HCT116 (cell line): ENCODE measurements around the gene KRT28. TPM values are rescaled to one million over a fixed set of nuclear protein-coding genes. Genes with fewer than 3 reads are reported as not detected.

Source experiments
- CBX3 ChIP-seq: IDR thresholded peaks from 2 replicates; pipeline ENCODE4 v1.6.1; 2012; ENCODE audit warnings: low read depth
- CEBPB ChIP-seq: IDR thresholded peaks from 2 replicates; pipeline ENCODE4 v1.6.1; 2012; ENCODE audit warnings: low read depth
- EGR1 ChIP-seq: IDR thresholded peaks from 2 replicates; pipeline ENCODE4 v1.6.1; 2012; ENCODE audit warnings: low read depth
- ELF1 ChIP-seq: IDR thresholded peaks from 2 replicates; pipeline ENCODE4 v1.6.1; 2012; ENCODE audit warnings: low read depth, borderline replicate concordance
- EZH2 ChIP-seq: fragments of 200-600 bp; sonication (generic); IDR thresholded peaks from 2 replicates; pipeline ENCODE4 v1.6.1; 2017; ENCODE audit warnings: antibody characterized with exemption, mixed run types
- EZH2phosphoT487 ChIP-seq: fragments of 200-600 bp; IDR thresholded peaks from 2 replicates; pipeline ENCODE4 v1.6.1; 2018; ENCODE audit warnings: antibody characterized with exemption, borderline replicate concordance
- FOSL1 ChIP-seq: IDR thresholded peaks from 2 replicates; pipeline ENCODE4 v1.6.1; 2012; ENCODE audit warnings: low read depth
- JUND ChIP-seq: IDR thresholded peaks from 2 replicates; pipeline ENCODE4 v1.6.1; 2012
- POLR2AphosphoS5 ChIP-seq: IDR thresholded peaks from 2 replicates; pipeline ENCODE4 v1.6.1; 2011; ENCODE audit warnings: mild to moderate bottlenecking, low read depth, low read length, moderate library complexity
- RAD21 ChIP-seq: IDR thresholded peaks from 2 replicates; pipeline ENCODE4 v1.6.1; 2012; ENCODE audit warnings: low read depth, mild to moderate bottlenecking
- SIN3A ChIP-seq: IDR thresholded peaks from 2 replicates; pipeline ENCODE4 v1.6.1; 2012; ENCODE audit warnings: low read depth
- SP1 ChIP-seq: IDR thresholded peaks from 2 replicates; pipeline ENCODE4 v1.6.1; 2012; ENCODE audit warnings: low read depth
- SRF ChIP-seq: IDR thresholded peaks from 2 replicates; pipeline ENCODE4 v1.6.1; 2012; ENCODE audit warnings: low read depth
- TCF7L2 ChIP-seq: IDR thresholded peaks from 2 replicates; pipeline ENCODE4 v1.7.0; 2011; ENCODE audit warnings: borderline replicate concordance, inconsistent platforms; ENCODE audit not compliant: insufficient read depth, insufficient read length; ENCODE audit errors: extremely low read depth
- YY1 ChIP-seq: IDR thresholded peaks from 2 replicates; pipeline ENCODE4 v1.6.1; 2011; ENCODE audit warnings: low read length, low read depth, moderate library complexity, mild to moderate bottlenecking; ENCODE audit not compliant: insufficient replicate concordance; ENCODE audit errors: extremely low read depth
- ZBTB33 ChIP-seq: IDR thresholded peaks from 2 replicates; pipeline ENCODE4 v1.6.1; 2011; ENCODE audit warnings: mild to moderate bottlenecking, low read length, moderate library complexity; ENCODE audit not compliant: insufficient replicate concordance; ENCODE audit errors: extremely low read depth
- ZFX ChIP-seq: fragments of 450-650 bp; IDR thresholded peaks from 2 replicates; pipeline ENCODE4 v1.6.1; 2017
- ZNF274 ChIP-seq: fragments of 200-500 bp; sonication (Bioruptor generic); IDR thresholded peaks from 2 replicates; pipeline ENCODE4 v1.6.1; 2014; ENCODE audit warnings: mild to moderate bottlenecking, low read depth, low read length, inconsistent platforms
- total RNA-seq: library from RNA; stranded (reverse); gene quantifications from one replicate; pipeline ENCODE4 v1.2.1, GENCODE V29; 2021; ENCODE audit not compliant: unreplicated experiment

The KRT28 gene
- total RNA-seq, 1 experiment from 2014 or later = not detected

GRCh38 chr17:40803617-40804082 is 3.9 kb upstream of the KRT28 start (continued):
- TF ChIP-seq RAD21 = peak; percentile 98
- TF ChIP-seq SIN3A = no peak
- TF ChIP-seq EGR1 = no peak
- TF ChIP-seq TCF7L2 = no peak
- no peak for TF ChIP-seq ZNF274
- TF ChIP-seq CEBPB = no peak
- TF ChIP-seq FOSL1 = no peak
- no peak for TF ChIP-seq POLR2AphosphoS5
- TF ChIP-seq EZH2 = no peak
- 0 out of 2 replicates have a peak, but pooled peaks have one; percentile 11 for TF ChIP-seq SP1
- no peak for TF ChIP-seq EZH2phosphoT487
- no peak for TF ChIP-seq ZBTB33
- TF ChIP-seq JUND = no peak
- TF ChIP-seq CBX3 = no peak; the same call in 1 of the 2 replicates
- no peak for TF ChIP-seq ZFX
- peak; percentile 43 for TF ChIP-seq YY1
- no peak for TF ChIP-seq ELF1
- no peak for TF ChIP-seq SRF
